Muscle of back (tissue), 11 donors: Measurements from ENCODE around the gene PLEKHM2. TPM values are rescaled to one million over a fixed set of nuclear protein-coding genes. Genes with fewer than 3 reads are reported as not detected.

Source experiments
- DNase-seq, 3 donors: peaks; one replicate each; pipeline versions ENCODE4 v3.0.0 to v3.0.0-alpha.2; 2013
- polyA plus RNA-seq, 10 donors: library from polyadenylated mRNA; unstranded; fragments of 120-200 nt; gene quantifications; one replicate each; pipeline ENCODE4 v1.2.1, GENCODE V29; 2013; ENCODE audit not compliant: insufficient read length in 10 of 10

The PLEKHM2 gene
- polyA plus RNA-seq, 10 donors = 41.2 to 53.9 (median 46.7) TPM

DNA sequence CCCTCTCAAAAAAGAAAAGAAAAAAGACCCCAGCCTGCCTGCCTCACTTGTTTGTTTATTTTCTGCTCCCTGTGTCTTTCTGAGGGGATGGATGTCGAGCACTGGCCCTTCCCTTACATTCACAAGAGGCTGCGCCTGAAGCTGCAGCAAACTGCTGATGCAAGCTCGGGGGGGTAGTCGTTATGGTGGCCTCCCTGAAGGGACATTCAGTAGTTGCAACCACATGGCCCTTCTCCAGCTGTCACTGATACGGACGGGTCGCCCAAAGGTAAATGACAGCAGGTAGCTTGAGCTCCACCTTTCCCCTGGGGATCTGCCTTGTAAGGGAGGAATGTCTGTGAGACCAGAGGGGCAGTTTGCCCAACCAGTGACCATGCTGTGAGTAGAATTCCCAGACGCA lies 17.7 kb downstream of the PLEKHM2 start:
- no peak for DNase-seq

GRCh38 chr1:15702722-15703550 lies 18.8 kb downstream of the PLEKHM2 start:
- DNase-seq = no peak

GRCh38 chr1:15703562-15703961 lies 19.4 kb downstream of the PLEKHM2 start:
- peak; percentile 71 to 77 (median 73) for DNase-seq

GRCh38 chr1:15704526-15705183 lies 20.5 kb downstream of the PLEKHM2 start:
- DNase-seq = no peak

GRCh38 chr1:15705184-15705566 lies 21.1 kb downstream of the PLEKHM2 start:
- no peak for DNase-seq

DNA sequence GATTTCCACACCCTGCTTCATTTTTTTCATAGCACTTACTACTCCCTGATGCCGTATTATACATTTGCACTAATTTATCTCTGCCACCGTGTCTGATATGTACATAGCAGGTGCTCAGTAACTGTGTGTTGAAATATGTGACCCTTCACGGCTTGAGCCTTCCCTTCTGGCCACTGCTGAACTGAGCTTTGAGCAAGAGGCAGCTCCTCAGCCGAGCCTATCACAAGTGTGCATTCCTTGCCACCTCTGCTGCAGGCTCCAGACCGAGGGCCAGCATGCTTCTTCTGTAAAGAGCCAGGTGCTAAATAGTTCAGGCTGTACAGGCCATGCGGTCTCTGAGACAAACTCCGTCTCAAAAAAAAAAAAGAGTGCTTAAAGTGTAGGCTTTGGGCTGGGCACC lies 22.6 kb downstream of the PLEKHM2 start:
- DNase-seq = no peak

DNA sequence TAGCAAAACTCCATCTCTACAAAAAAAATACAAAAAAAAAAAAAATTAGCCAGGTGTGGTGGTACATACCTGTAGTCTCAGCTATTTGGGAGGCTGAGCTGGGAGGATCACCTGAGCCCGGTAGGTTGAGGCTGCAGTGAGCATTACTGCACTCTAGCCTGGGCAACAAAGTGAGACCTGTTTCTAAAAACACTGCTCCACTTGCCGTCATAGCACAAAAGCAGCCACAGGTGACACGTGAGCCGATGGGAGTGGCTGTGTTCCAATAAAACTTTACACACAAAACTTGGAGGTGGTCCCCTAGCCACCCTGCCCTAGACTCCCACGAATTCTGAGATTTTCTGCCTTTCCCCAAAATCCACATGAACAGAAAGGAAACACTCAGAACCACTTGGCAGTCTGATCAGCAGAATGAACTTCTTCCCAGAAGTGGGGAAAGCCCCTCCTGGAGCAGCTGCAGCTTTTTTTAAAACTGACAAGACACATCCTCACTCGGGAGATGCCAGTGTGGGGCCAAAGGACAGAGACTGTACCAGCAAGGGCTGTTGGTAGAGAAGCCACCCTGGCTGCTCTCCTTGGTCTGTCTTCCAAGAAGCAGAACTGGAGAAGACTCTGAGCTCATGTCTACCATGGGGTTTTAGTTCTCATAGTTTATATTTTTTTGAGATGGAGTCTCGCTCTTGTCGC lies 23.3 kb downstream of the PLEKHM2 start:
- no peak for DNase-seq

DNA sequence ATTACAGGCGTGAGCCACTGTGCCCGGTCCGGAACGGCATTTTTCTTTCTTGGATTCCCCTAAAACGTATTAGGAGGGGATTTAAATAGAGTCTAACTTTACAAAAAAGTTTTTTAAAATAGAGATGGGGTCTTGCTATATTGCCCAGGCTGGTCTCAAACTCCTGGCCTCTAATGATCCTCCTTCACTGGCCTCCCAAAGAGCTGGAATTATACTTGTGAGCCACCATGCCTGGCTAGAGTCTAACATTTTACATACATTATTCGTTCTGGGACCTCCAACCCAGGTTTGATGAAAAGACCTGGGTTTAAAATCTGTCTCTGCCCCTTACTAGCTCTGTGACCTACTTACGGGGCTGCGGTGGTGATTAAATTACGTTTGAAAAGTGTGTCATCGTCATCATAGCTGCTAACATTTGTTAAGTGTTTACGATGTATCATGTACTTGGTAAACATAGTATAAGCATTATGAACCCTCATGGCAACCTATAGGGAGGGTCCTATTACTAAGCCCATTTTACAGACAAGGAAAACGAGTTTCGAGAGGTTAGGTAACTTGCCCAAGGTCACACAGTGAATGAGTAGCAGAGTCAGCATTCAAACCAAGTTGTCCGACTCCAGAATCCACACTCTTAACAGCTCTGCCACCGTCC lies 24.5 kb downstream of the PLEKHM2 start:
- no peak for DNase-seq

DNA sequence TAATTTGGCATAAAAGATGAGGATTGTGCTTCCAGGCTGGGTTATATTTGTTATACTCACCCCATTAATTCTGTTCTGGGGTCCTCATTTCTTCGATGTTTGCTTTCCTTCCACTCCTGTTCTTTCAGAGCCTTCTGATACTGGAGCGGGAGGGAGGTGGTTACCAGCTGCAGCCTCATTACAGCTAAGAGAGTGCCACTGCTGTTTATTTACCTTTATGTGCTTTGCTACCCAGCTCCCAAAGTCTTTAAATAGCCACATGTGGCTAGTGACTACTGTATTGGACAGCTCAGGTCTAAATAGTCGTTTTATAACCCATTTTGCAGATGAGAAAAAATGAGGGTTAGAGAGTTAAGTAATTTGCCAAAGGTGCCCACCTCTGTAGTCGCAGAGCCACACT lies 25.1 kb downstream of the PLEKHM2 start:
- DNase-seq = no peak

GRCh38 chr1:15712168-15712567 lies 28.0 kb downstream of the PLEKHM2 start:
- no peak for DNase-seq

DNA sequence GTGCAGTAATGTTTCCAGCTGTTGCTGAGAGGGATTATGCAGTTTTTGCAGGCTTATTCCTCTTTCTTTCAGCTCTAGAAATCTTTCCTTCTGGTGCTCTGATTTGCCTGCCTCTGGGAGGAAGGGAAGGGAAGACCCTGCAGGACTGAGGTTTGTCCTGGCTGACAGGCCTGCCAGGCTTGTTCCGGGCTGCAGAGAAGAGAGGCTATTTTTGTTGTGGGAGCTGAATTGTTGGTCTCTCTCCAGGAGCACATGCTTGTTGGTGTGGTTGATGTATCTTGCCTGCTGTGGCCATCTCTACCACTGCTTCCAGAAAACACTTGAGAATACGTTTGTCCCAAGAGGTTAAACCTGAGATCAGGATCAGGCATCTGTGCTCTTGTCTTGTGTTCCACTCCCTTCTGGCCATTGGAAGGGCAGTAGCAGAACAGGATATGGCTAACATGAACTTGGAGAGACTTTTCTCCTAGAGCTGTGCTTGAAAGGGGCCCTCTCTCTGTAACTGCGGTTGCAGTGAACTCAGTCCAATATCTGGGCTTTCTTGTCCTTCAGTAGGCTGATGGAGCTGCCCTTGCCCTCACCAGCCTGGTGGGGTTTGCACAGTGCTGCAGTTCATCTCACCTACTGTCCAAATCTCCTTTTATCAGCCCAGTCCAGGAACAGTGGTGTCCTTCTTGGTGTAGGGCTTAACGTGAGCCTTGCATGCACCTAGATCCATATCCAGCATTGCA lies 30.5 kb downstream of the PLEKHM2 start:
- peak; percentile 59 to 72 (median 70) for DNase-seq

DNA sequence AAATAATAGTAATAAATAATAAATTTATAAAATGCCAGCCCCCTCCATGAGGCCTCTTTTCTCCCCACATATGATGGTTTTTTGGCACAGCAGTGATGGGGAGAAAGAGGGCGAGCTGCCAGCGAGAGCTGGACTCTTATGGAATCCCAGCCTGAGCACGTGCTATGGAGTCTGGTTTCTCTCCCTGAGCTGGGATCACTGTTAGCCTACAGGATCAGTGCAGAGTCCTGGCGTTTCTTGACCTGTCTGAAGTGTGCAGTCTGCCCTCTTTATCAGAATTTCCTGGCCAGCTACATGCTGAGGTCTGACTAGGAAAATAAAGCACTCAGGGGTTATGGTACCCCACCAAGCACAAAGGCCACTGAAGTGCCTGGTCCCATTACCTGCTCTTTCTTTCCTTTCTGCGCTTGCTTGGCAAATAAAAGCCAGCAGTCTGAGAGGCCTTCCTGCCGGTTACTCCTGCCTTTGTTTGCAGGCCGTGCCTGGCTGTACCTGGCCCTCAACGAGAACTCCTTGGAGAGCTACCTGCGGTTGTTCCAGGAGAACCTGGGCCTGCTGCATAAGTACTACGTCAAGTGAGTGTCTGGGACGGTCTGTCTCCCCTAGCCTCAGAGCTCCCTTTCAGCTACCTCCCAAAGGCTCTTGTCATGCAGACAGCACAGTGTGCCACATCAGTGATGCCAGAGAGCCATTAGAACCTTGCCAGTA lies 33.5 kb downstream of the PLEKHM2 start:
- no peak for DNase-seq

- peak in 1 of 3 donors; percentile 50 for DNase-seq
Observed at GRCh38 chr1:15718199-15718601, 34.1 kb downstream of the PLEKHM2 start.

DNA sequence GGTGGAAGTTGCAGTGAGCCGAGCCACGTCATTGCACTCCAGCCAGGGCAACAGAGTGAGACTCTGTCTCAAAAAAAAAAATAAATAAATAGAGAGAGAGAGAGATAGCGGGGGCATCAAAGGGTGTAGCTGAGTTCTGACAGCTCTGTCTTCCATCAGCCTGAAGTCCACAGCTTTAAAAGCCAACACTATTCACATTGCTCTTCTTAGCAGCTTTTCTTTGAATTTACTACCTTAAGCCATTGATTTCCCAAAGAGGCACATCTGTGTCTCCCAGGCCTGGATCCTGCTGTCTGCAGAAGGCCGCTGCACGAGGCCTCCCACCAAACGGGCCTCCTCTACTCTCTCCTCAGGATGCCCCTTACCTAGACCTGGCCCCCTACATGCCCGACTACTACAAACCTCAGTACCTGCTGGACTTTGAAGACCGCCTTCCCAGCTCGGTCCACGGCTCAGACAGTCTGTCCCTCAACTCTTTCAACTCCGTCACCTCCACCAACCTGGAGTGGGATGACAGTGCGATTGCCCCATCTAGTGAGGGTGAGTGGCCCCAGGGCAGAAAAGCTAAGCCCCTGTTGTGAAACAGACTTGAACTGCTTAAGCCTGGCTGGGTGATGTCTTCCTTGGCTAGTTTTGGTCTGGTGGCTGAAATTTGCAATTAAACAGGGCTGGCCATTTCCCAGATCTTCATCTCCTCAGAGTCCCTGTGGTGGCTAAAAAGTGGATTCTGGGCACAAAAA lies 35.4 kb downstream of the PLEKHM2 start:
- DNase-seq = no peak

- no peak for DNase-seq
Observed at GRCh38 chr1:15720861-15721260, 36.7 kb downstream of the PLEKHM2 start.

GRCh38 chr1:15722411-15722810 lies 38.3 kb downstream of the PLEKHM2 start:
- DNase-seq = no peak

GRCh38 chr1:15722836-15723532 lies 38.9 kb downstream of the PLEKHM2 start:
- peak in 1 of 3 donors; percentile 71 for DNase-seq

- no peak for DNase-seq
Observed at GRCh38 chr1:15723631-15724246, 39.6 kb downstream of the PLEKHM2 start.
